MM.1S (cell line): ENCODE measurements around the gene ABCA2.

ENCODE experiments used
- DNase-seq: peaks from one replicate; pipeline ENCODE4 v3.0.0-alpha.2; 2015
- H2AFZ ChIP-seq: fragments of 300-600 bp; sonication (generic); 2 replicates; pipeline ENCODE4 v1.6.0; 2016; ENCODE audit warnings: antibody characterized with exemption, low read length
- H3F3A ChIP-seq: fragments of 300-600 bp; sonication (generic); 2 replicates; pipeline ENCODE4 v1.6.1; 2016; ENCODE audit warnings: mild to moderate bottlenecking, antibody characterized with exemption, low read length, moderate library complexity, mixed read lengths; ENCODE audit not compliant: insufficient read depth
- H3K27ac ChIP-seq: fragments of 300-600 bp; sonication (generic); 2 replicates; pipeline ENCODE4 v1.5.1; 2016; ENCODE audit warnings: mild to moderate bottlenecking, low read length
- H3K27me3 ChIP-seq: fragments of 300-600 bp; sonication (generic); replicated peaks from 2 replicates; pipeline ENCODE4 v1.6.0; 2016; ENCODE audit warnings: low read length; ENCODE audit not compliant: insufficient read depth
- H3K36me3 ChIP-seq: fragments of 300-600 bp; sonication (generic); replicated peaks from 2 replicates; pipeline ENCODE4 v1.6.1; 2016; ENCODE audit warnings: mild to moderate bottlenecking, low read length, mixed read lengths; ENCODE audit not compliant: insufficient read depth
- H3K4me1 ChIP-seq: fragments of 300-600 bp; sonication (generic); 2 replicates; pipeline ENCODE4 v1.6.1; 2016; ENCODE audit warnings: low read length, mixed read lengths
- H3K4me2 ChIP-seq: fragments of 300-600 bp; sonication (generic); 2 replicates; pipeline ENCODE4 v1.6.0; 2016; ENCODE audit warnings: low read depth, low read length
- H3K4me3 ChIP-seq: fragments of 300-600 bp; sonication (generic); 2 replicates; pipeline ENCODE4 v1.5.1; 2016; ENCODE audit warnings: low read length, mixed read lengths
- H3K79me2 ChIP-seq: fragments of 300-600 bp; sonication (generic); 2 replicates; pipeline ENCODE4 v1.6.1; 2016; ENCODE audit warnings: mixed run types, low read length, mixed read lengths
- H3K9ac ChIP-seq: fragments of 300-600 bp; sonication (generic); 2 replicates; pipeline ENCODE4 v1.6.1; 2016; ENCODE audit warnings: low read length, mixed read lengths
- H3K9me2 ChIP-seq: fragments of 300-600 bp; sonication (generic); replicated peaks from 2 replicates; pipeline ENCODE4 v1.6.1; 2016; ENCODE audit warnings: mild to moderate bottlenecking, low read length, mixed read lengths; ENCODE audit not compliant: insufficient read depth
- H3K9me3 ChIP-seq: fragments of 300-600 bp; sonication (generic); replicated peaks from 2 replicates; pipeline ENCODE4 v1.6.1; 2016; ENCODE audit warnings: mild to moderate bottlenecking, low read length, mixed read lengths; ENCODE audit not compliant: insufficient read depth
- H4K20me1 ChIP-seq: fragments of 300-600 bp; sonication (generic); 2 replicates; pipeline ENCODE4 v1.6.1; 2016; ENCODE audit warnings: mild to moderate bottlenecking, low read length, moderate library complexity, mixed read lengths; ENCODE audit not compliant: insufficient read depth
- EZH2 ChIP-seq: fragments of 300-600 bp; sonication (generic); optimal IDR thresholded peaks from 2 replicates; pipeline ENCODE3; 2017; ENCODE audit warnings: low read depth, mild to moderate bottlenecking, antibody characterized with exemption, low read length, mixed read lengths
- EZH2phosphoT487 ChIP-seq: fragments of 300-600 bp; sonication (generic); IDR thresholded peaks from 2 replicates; pipeline ENCODE4 v1.6.1; 2018; ENCODE audit warnings: antibody characterized with exemption, low read length
- TF ChIP-seq, protein P1 (sequence below): fragments of 300-600 bp; sonication (generic); IDR thresholded peaks from 2 replicates; pipeline ENCODE4 v1.5.1; 2016; ENCODE audit warnings: antibody characterized with exemption, low read length, mixed read lengths

ABCA2 gene

DNA sequence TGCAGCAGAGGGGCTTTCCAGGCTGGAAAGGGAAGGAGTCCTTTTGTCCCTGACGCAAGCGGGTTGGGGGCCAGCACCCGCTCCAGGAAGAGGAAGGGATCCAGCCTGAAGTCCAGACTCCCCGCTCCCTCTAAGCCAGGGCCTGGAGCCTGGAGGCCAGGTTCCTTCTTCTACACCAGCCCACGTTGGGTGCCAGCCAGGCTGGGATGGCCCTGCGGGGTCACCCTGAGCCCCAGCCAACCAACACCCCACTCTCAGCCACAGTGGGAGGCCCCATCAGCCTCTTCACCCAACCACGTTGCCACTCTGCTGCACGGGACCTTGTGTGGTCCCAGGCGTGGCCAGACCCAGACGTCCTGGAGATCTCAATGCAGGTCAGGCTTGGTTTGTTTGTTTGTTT lies 4.8 kb upstream of the ABCA2 start:
- H3K4me3 ChIP-seq = no peak overlapping the region
- H3K9me2 ChIP-seq = no peaks in the 10 kb centered on the region
- H4K20me1 ChIP-seq = no peaks in the 10 kb centered on the region
- H3K79me2 ChIP-seq = no peaks in the 10 kb centered on the region
- H3K27ac ChIP-seq = no peak overlapping the region
- H3K9me3 ChIP-seq = no peaks in the 10 kb centered on the region
- H3K4me1 ChIP-seq = peaks cover 8% of the 10 kb centered on the region
- TF ChIP-seq EZH2phosphoT487 (no peak), EZH2 (no peak)
- TF ChIP-seq, protein P1, sequence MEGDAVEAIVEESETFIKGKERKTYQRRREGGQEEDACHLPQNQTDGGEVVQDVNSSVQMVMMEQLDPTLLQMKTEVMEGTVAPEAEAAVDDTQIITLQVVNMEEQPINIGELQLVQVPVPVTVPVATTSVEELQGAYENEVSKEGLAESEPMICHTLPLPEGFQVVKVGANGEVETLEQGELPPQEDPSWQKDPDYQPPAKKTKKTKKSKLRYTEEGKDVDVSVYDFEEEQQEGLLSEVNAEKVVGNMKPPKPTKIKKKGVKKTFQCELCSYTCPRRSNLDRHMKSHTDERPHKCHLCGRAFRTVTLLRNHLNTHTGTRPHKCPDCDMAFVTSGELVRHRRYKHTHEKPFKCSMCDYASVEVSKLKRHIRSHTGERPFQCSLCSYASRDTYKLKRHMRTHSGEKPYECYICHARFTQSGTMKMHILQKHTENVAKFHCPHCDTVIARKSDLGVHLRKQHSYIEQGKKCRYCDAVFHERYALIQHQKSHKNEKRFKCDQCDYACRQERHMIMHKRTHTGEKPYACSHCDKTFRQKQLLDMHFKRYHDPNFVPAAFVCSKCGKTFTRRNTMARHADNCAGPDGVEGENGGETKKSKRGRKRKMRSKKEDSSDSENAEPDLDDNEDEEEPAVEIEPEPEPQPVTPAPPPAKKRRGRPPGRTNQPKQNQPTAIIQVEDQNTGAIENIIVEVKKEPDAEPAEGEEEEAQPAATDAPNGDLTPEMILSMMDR = no peak
- DNase-seq = no peak
- no peak overlapping the region for H2AFZ ChIP-seq
- no peaks in the 10 kb centered on the region for H3K36me3 ChIP-seq
- H3F3A ChIP-seq = peaks cover 5% of the 10 kb centered on the region
- peaks cover 70% of the 10 kb centered on the region for H3K27me3 ChIP-seq
- H3K4me2 ChIP-seq = no peak overlapping the region
- no peak overlapping the region for H3K9ac ChIP-seq

DNA sequence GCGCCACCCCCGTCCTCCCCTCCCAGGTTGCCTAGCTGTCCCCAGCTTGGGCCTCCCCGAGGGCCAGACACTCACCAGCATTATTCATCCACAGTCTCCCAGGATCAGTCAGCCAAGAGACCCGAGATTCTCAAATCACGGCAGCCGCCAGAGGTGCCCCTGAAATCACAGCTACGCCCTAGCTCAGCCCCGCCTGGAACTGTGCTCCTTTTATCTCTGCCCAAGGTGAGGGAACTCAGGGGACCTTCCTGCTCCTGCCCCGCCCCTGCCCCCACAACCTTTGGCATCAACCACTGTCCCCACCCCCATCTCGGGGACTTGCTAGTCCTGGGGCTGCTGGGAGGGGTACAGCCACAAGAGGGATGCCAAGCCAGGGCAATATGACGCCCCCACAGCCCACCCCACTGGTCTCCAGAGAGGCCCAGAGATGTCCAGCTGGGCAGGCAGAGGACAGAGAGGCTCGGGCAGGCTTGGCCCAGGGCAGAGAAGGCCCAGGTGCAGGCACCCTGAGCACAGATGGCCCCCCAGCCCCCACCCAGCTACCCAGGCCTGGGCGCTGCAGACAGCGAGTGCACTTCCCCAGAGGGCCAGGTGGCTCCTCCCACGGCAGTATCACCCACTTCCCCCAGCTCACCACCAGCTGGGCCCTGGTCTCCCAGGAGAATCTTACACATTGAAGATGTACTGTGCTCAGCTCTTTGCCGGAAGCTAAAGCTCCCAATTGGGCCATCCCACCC lies 4.0 kb upstream of the ABCA2 start, which contains the start of gene FUT7:
TSS of gene FUT7 (minus strand) at position 185 of the 737 bp plus-strand sequence. CDS start at position 88, 97 bp downstream.
- no peaks in the 10 kb centered on the region for H3K79me2 ChIP-seq
- H3K9ac ChIP-seq = no peak within 1 kb of the TSS
- H4K20me1 ChIP-seq = no peaks in the 10 kb centered on the region
- H3K27ac ChIP-seq = no peak within 1 kb of the TSS
- H3F3A ChIP-seq = peaks cover 5% of the 10 kb centered on the region
- H3K27me3 ChIP-seq = peaks cover 68% of the 10 kb centered on the region
- DNase-seq = no peak
- H3K4me2 ChIP-seq = no peak within 1 kb of the TSS
- no peak within 1 kb of the TSS for H2AFZ ChIP-seq
- H3K4me3 ChIP-seq = no peak within 1 kb of the TSS
- no peak for TF ChIP-seq EZH2
- TF ChIP-seq EZH2phosphoT487 = no peak
- TF ChIP-seq, protein P1 = no peak
- no peaks in the 10 kb centered on the region for H3K9me2 ChIP-seq
- H3K36me3 ChIP-seq = no peaks in the 10 kb centered on the region
- H3K9me3 ChIP-seq = no peaks in the 10 kb centered on the region
- peaks cover 8% of the 10 kb centered on the region for H3K4me1 ChIP-seq

DNA sequence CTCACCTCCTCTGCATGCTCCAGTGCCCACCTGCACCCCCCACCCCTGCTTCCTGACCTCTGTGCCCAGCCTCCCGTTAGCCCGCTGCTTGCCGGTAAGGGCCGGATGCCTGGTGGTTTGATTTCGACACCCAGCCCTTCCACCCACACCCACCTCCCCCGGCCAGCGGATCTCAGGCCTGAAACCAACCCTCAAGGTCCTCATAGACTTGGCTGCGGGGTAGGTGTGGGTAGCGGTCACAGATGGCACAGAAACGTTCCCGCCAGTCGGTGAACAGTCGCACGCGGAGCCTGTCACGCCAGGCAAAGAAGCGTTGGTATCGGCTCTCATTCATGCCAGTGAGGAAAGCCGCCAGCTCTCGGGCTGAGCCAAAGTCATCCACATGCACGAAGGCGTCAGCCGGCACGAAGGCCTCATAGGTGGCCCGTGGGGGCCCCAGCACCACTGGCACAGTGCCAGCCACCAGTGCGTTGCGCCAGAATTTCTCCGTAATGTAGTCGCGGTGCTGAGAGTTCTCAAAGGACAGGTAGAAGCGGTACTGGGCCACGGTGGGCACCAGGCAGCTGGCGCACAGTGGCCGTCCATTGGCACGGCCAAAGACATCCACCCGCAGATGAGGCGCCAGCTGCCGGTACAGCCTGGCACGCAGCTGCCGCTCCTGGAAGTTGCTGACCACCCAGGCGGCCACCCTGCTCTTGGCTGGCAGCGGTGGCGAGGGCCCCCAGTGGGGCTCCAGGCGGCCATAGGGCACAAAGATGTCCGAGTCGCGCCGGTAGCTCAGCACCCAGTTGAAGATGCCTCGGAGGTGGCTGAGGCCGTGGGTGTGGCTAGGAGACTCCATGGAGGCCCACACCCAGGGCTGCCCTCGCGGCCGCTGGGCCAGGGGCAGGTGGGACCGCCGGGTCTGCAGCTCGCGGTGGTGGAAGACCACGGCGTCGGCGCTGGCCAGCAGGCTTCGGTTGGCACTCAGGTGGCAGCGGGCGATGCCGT lies 2.8 kb upstream of the ABCA2 start:
- no peak for TF ChIP-seq EZH2phosphoT487
- TF ChIP-seq, protein P1 = no peak
- TF ChIP-seq EZH2 = no peak
- no peak for DNase-seq
- H4K20me1 ChIP-seq = no peaks in the 10 kb centered on the region
- no peaks in the 10 kb centered on the region for H3K36me3 ChIP-seq
- no peaks in the 10 kb centered on the region for H3K79me2 ChIP-seq
- H3K9me2 ChIP-seq = no peaks in the 10 kb centered on the region
- peaks cover 5% of the 10 kb centered on the region for H3F3A ChIP-seq
- H3K4me1 ChIP-seq = peaks cover 12% of the 10 kb centered on the region
- no peaks in the 10 kb centered on the region for H3K9me3 ChIP-seq
- H3K4me2 ChIP-seq = no peak overlapping the region
- no peak overlapping the region for H3K9ac ChIP-seq
- H3K4me3 ChIP-seq = no peak overlapping the region
- H2AFZ ChIP-seq = no peak overlapping the region
- peaks cover 70% of the 10 kb centered on the region for H3K27me3 ChIP-seq
- H3K27ac ChIP-seq = no peak overlapping the region
